Right lobe of liver (tissue), 4 donors: ENCODE measurements around the gene SCYGR8.
"Not testable (repeated sequence)": the region's sequence is repeated elsewhere in the genome, so short reads cannot be mapped to it uniquely, and the experiment has no call there.

ENCODE experiments used
- POLR2A ChIP-seq: fragments of 450-650 bp; IDR thresholded peaks from one replicate; pipeline ENCODE4 v1.6.1; 2017; ENCODE audit warnings: antibody characterized with exemption, mild to moderate bottlenecking
- TF ChIP-seq, protein P1 (sequence below), 4 donors: fragments of 200-600 bp in 3 of 4; fragments of 450-650 bp in 1 of 4; IDR thresholded peaks; one replicate each; pipeline versions ENCODE4 v1.5.1 to v1.8.0; 2016 to 2022; ENCODE audit warnings: antibody characterized with exemption in 4 of 4, mild to moderate bottlenecking in 2 of 4
- donor health status: DM: no; HTN: no; CAD: no.
- donor health status: DM: no; HTN: no; CAD: no.
- donor health status: DM: no; HTN: yes; CAD: no.

DNA sequence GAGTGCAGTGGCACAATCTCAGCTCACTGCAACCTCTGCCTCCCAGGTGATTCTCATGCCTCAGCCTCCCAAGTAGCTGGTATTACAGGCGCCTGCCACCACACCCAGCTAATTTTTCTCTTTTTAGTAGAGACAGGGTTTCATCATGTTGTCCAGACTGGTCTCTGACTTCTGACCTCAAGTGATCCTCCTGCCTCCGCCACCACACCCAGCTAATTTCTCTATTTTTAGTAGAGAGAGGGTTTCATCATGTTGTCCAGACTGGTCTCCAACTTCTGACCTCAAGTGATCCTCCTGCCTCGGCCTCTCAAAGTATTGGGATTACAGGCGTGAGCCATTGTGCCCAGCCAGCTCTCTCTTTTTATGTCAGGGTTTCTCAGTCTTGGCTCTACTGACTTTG lies 10.6 kb downstream of the SCYGR8 start:
- TF ChIP-seq, protein P1, sequence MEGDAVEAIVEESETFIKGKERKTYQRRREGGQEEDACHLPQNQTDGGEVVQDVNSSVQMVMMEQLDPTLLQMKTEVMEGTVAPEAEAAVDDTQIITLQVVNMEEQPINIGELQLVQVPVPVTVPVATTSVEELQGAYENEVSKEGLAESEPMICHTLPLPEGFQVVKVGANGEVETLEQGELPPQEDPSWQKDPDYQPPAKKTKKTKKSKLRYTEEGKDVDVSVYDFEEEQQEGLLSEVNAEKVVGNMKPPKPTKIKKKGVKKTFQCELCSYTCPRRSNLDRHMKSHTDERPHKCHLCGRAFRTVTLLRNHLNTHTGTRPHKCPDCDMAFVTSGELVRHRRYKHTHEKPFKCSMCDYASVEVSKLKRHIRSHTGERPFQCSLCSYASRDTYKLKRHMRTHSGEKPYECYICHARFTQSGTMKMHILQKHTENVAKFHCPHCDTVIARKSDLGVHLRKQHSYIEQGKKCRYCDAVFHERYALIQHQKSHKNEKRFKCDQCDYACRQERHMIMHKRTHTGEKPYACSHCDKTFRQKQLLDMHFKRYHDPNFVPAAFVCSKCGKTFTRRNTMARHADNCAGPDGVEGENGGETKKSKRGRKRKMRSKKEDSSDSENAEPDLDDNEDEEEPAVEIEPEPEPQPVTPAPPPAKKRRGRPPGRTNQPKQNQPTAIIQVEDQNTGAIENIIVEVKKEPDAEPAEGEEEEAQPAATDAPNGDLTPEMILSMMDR (IDR thresholded peaks at IDR 0.05): not testable (repeated sequence)
- not testable (repeated sequence) for TF ChIP-seq POLR2A
